Measurements from ENCODE around the gene PACRG. TPM values are rescaled to one million over a fixed set of nuclear protein-coding genes. Genes with fewer than 3 reads are reported as not detected.
"Not testable (repeated sequence)": the region's sequence is repeated elsewhere in the genome, so short reads cannot be mapped to it uniquely, and the experiment has no call there.

Gene PACRG
- total RNA-seq, 1 experiment from 2014 or later, result not detected

DNA sequence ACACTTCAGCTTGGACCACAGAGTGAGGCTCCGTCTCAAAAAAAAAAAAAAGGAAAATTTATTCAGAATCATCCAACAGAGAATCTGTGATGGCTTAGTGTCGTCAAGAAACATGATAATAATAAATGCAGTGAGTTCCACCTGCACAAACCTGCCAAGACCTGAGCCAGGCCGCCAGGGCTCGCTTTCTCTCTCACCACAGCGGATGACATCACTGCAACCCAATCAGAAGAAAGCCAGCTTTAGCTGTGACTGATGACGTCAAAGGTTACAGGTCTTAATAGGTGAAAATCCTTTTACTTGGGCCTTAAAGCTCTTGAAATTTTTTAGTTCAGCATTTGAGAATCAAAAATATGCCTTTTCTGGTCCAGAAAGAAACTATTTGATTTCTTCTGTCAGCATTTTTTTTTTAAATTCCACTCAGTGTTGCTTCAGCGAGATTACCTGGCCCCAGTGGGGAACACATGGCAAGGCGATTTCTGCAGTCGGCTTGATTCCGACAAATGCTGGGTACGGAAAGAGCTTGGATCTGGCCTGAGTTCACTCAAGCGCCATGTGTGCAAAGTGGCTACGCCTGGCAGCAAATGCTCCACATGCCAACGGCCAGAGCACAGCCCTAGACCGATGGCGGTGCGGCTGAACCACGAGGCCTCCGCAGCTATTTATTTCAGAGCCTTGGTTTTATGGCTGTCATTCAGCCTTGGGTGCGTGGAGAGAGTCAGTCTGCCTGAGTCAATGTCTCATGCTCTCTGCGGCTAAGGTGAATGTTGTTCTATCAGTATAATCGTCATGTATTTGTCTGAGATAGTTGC lies 581.1 kb downstream of the PACRG start:
- no peak for DNase-seq (ENCODE audit: low read depth)

GRCh38 chr6:163309491-163310026 lies 581.8 kb downstream of the PACRG start:
- no peak for DNase-seq (ENCODE audit: low read depth)

DNA sequence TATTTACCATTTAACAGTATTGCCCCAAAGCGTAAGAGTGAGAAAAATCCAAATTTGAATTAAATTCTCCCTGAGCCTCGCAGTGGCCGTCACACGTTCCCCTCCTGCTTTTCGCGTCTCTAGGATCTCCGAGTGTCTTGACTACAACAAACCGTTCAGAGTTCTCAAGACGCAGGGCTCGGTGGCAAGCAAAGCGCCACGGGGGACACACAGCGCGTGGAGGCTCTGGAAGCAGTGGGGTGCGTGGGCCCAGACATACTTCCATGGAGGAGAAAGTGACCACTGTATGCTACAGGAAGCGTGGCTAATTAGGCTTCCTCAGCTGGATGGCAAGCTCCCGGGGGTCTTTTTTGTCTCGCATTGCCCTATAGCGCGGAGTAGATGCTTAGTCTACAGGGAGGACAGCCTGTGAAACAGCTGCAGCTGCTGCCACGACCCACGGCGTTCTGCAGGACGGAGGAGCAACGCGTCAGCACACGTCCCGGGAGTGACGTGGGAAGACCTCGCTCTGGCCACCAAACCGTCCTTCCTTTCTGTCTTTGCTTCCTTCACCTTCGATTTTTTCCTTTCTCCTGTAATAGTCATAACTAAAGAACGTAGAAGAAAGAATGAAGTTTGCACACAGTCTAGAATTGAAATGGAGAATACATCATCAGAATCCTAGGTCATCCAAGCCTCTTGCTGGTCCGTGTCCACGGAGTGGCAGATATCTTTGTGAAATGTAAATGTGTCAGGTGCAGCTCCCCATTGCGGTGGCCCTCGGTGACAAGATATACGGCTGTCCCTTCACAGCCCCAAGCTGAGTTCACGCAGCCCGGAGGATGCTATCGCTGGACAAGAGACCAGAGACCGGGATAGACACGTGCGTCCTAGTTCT lies 582.6 kb downstream of the PACRG start:
- DNase-seq (ENCODE audit: low read depth), result no peak

DNA sequence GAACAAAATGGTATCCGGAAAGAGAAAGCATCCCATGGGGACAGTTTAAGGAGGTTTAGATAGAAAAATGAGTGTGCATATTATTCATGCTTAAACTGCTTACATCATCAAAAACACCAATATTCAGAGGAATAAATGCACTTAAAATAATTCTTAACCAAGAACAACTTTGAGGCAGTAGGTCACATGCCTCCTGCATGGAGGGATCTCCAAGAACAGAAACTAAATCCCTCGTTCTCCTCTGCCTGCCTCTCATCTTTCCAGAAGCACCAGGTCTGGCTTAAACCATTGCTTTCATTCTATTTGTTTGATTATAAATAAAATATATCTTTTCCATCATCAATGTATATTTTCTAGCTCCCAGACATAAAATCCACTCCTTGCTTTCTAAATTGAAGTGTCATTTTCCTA lies 583.2 kb downstream of the PACRG start:
- no peak for DNase-seq (ENCODE audit: low read depth)

DNA sequence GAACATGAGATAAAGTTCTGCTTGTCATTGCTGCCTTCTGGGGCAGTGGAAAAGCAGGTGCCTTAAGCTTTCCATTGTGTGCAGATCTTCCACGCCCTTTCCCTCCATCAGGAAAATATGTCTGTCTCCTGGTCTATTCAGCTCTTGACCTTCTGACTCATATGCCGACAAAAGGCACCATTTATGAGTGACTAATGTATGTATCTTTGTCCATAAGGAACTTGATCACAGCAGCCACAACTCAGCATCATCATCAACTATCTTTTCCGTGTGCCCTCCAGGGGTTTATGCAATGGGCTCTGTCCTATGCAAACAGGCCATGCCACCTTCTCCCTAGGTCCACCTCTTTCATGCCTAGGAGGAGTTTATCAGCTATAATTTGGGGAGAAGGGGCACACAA lies 584.1 kb downstream of the PACRG start:
- DNase-seq (ENCODE audit: low read depth), result peak; percentile 80

- no peak for DNase-seq (ENCODE audit: low read depth)
Measured at GRCh38 chr6:163313566-163313965, 585.8 kb downstream of the PACRG start.

- no peak for DNase-seq (ENCODE audit: low read depth)
Measured at GRCh38 chr6:163313981-163314380, 586.2 kb downstream of the PACRG start.

- no peak for DNase-seq (ENCODE audit: low read depth)
Measured at GRCh38 chr6:163314791-163315470, 587.2 kb downstream of the PACRG start.

- DNase-seq (ENCODE audit: low read depth), result not testable (repeated sequence)
Measured at GRCh38 chr6:163316866-163317495, 589.2 kb downstream of the PACRG start.

DNA sequence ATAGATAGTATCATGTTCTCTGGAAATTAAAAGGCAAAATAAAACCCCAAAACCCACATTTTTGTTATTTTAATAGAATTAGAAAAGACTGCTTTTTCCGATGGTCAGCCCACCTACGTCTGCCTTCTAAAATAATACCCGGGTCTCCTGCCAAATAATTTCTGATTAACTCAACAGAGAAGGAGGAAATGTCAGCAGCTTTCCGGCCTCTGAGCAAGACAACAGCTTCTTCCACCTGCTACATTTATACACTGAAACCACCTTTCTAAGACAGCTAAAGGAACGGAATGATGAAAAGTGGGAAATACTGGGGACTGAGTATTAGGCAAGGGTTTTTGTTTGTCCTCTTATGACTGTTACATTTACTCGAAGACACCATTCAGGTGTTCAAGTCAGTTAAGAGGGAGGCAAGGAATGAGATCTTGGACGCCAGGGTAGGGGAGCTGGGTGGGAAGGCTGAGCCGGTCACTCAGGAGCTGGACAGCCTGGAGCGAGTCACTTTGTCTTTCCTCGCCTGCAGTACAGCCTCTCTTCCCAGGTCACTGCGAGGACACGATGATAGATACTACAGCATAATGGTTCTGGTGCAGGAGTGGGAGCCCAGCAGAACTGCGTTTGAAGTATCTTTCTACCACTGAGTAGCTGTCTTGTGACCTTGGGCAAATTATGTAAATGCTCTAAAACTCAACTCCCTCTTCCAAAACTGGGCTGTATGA lies 590.5 kb downstream of the PACRG start:
- no peak for DNase-seq (ENCODE audit: low read depth)

GRCh38 chr6:163319609-163320366 lies 592.0 kb downstream of the PACRG start:
- DNase-seq (ENCODE audit: low read depth), result no peak

DNA sequence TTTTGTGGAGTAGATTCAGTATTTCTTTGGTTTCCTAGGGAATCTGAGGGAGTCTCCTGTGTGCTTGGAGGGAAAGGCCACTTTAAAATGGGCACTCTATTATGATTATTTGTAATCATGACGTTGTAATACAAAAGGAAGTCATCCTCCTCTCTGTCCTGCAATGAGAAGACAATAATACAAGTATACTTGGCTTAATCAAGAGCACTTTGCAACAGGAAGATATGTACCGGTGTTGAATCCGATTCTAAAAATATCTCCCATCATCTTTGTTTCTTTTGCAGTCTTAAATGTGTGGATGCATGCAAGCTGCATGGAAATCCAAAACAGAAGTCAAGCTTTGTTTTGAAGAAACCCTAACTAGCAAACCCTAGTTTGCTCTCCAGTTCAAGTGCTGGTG lies 592.6 kb downstream of the PACRG start:
- no peak for DNase-seq (ENCODE audit: low read depth)

- no peak for DNase-seq (ENCODE audit: low read depth)
Measured at GRCh38 chr6:163320804-163321203, 593.0 kb downstream of the PACRG start.

DNA sequence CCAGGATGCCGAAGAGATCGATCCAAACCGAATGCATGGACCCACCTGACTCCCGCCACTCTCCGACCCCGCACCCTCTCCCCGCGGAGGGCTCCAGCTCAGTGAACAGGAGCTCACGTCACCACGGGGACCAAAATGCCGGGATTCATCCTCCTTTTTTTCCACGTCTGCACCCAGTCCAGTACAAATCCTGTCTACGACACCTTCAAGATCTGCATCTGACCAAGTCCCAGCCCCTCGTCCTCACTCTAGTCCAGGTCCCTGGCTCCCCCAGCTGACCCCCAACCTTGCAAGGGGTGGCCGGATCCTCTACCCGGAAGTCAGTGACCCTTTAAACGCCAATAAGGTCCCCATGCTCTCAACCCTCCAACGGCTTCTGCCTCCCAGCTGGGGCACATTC lies 593.9 kb downstream of the PACRG start:
- DNase-seq (ENCODE audit: low read depth), result no peak

GRCh38 chr6:163323274-163323673 lies 595.5 kb downstream of the PACRG start:
- no peak for DNase-seq (ENCODE audit: low read depth)

GRCh38 chr6:163323705-163324104 lies 595.9 kb downstream of the PACRG start:
- DNase-seq (ENCODE audit: low read depth), result no peak

- no peak for DNase-seq (ENCODE audit: low read depth)
Measured at GRCh38 chr6:163324326-163324687, 596.5 kb downstream of the PACRG start.

- no peak for DNase-seq (ENCODE audit: low read depth)
Measured at GRCh38 chr6:163324688-163325389, 597.1 kb downstream of the PACRG start.

DNA sequence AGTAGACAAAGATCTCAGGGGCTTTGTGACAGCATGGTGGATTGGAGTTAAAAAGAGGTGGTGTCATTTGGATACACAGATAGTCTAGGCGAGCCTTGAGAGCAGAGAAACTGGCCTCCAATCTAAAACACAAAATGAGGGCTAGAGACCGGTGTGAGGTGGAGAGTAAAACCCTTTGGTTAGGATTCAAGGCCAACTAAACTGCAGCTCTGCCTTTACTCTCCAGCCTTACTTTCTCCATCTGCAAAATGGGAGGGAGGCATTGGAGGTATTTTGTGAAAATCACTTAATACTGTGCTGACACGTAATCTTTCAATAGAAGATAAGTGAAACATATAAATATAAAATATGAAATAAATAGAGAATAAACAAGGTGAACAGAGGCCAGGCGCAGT lies 597.6 kb downstream of the PACRG start:
- no peak for DNase-seq (ENCODE audit: low read depth)
